SK-N-SH (cell line): ENCODE measurements around the gene IL4R.

ENCODE experiments used
- CTCF ChIP-seq: fragments of 200-600 bp; sonication (generic); IDR thresholded peaks from 2 replicates; pipeline ENCODE4 v1.6.1; 2017; ENCODE audit warnings: antibody characterized with exemption, mild to moderate bottlenecking, moderate library complexity
- GATA2 ChIP-seq: sonication (generic); formaldehyde crosslinking; IDR thresholded peaks from 2 replicates; pipeline ENCODE4 v1.5.0; 2020; ENCODE audit warnings: mild to moderate bottlenecking, missing genetic modification reagents
- NRF1 ChIP-seq: IDR thresholded peaks from 2 replicates; pipeline ENCODE4 v1.6.1; 2012; ENCODE audit warnings: low read depth, mild to moderate bottlenecking, low read length

- TF ChIP-seq NRF1 (no peak), GATA2 (CRISPR knock-in tag) (no peak), CTCF (no peak)
Measured at GRCh38 chr16:27298132-27298531, 15.6 kb upstream of the IL4R start.
